PC-3 (cell line): ENCODE measurements around the gene TP53I11. TPM values are rescaled to one million over a fixed set of nuclear protein-coding genes. Genes with fewer than 3 reads are reported as not detected.
A peak's percentile ranks its signal among the peaks of the same experiment; 100 is the strongest.

Source experiments
- ATAC-seq: fragments of 200-7000 bp; cut with Tn5 transposase; 2 replicates; pipeline ENCODE4 v1.9.1; 2020; ENCODE audit warnings: mild to moderate bottlenecking, moderate library complexity
- BruUV-seq: library from RNA; stranded (reverse); fragments of 400-500 nt; replicated peaks from 2 replicates; lab custom pipeline; 2021; lab: Mats Ljungman, UMichigan
- CTCF ChIA-PET: fragments of 300-600 bp; sonication (Branson Sonifier 250); formaldehyde crosslinking; loops from one replicate; lab custom pipeline; 2022; ENCODE audit warnings: antibody characterized with exemption; lab: Charles Lee
- POLR2A ChIA-PET: fragments of 300-600 bp; sonication (Branson Sonifier 250); formaldehyde crosslinking; loops from one replicate; lab custom pipeline; 2022; ENCODE audit warnings: antibody characterized with exemption; ENCODE audit not compliant: unreplicated experiment; lab: Charles Lee
- DNase-seq: peaks from one replicate; pipeline ENCODE4 v3.0.0-alpha.2; 2015
- H2AFZ ChIP-seq: fragments of 300-600 bp; sonication (generic); 2 replicates; pipeline ENCODE4 v1.6.0; 2016; ENCODE audit warnings: antibody characterized with exemption, low read length
- H3F3A ChIP-seq: fragments of 300-600 bp; sonication (generic); one replicate; pipeline ENCODE4 v1.6.0; 2017; ENCODE audit warnings: antibody characterized with exemption, low read length, control low read depth, mild to moderate bottlenecking; ENCODE audit not compliant: unreplicated experiment
- H3K27ac ChIP-seq: fragments of 300-600 bp; sonication (generic); 2 replicates; pipeline ENCODE4 v1.5.1; 2016; ENCODE audit warnings: mild to moderate bottlenecking, low read length
- H3K27me3 ChIP-seq: fragments of 300-600 bp; sonication (generic); 2 replicates; pipeline ENCODE4 v1.6.1; 2016; ENCODE audit warnings: low read length, mixed read lengths
- H3K36me3 ChIP-seq: fragments of 300-600 bp; sonication (generic); 2 replicates; pipeline ENCODE4 v1.6.1; 2016; ENCODE audit warnings: low read depth, mixed run types, low read length, mixed read lengths
- H3K4me1 ChIP-seq: fragments of 300-600 bp; sonication (generic); 2 replicates; pipeline ENCODE4 v1.5.1; 2016; ENCODE audit warnings: low read length; ENCODE audit not compliant: insufficient read depth
- H3K4me2 ChIP-seq: fragments of 300-600 bp; sonication (generic); 2 replicates; pipeline ENCODE4 v1.6.0; 2016; ENCODE audit warnings: low read length
- H3K4me3 ChIP-seq: fragments of 300-600 bp; sonication (generic); 2 replicates; pipeline ENCODE4 v1.5.1; 2016; ENCODE audit warnings: mild to moderate bottlenecking, low read length, mixed read lengths
- H3K79me2 ChIP-seq: fragments of 300-600 bp; sonication (generic); 2 replicates; pipeline ENCODE4 v1.6.1; 2017; ENCODE audit warnings: low read length, mixed read lengths
- H3K9ac ChIP-seq: fragments of 300-600 bp; sonication (generic); 2 replicates; pipeline ENCODE4 v1.6.0; 2016; ENCODE audit warnings: mild to moderate bottlenecking, low read length
- H3K9me2 ChIP-seq: fragments of 300-600 bp; sonication (generic); replicated peaks from 2 replicates; pipeline ENCODE4 v1.6.1; 2016; ENCODE audit warnings: mixed run types, low read length, mixed read lengths
- H3K9me3 ChIP-seq: fragments of 300-600 bp; sonication (generic); 2 replicates; pipeline ENCODE4 v1.6.1; 2016; ENCODE audit warnings: low read length, mixed read lengths
- H4K20me1 ChIP-seq: fragments of 300-600 bp; sonication (generic); 2 replicates; pipeline ENCODE4 v1.6.1; 2016; ENCODE audit warnings: low read length, mixed read lengths
- CTCF ChIP-seq: fragments of 300-600 bp; sonication (generic); conservative IDR thresholded peaks from 2 replicates; pipeline ENCODE4 v1.5.1; 2017; ENCODE audit warnings: antibody characterized with exemption, low read depth, mild to moderate bottlenecking, low read length
- EZH2 ChIP-seq: fragments of 300-600 bp; sonication (generic); IDR thresholded peaks from one replicate; pipeline ENCODE4 v1.6.1; 2017; ENCODE audit warnings: antibody characterized with exemption, mild to moderate bottlenecking, low read length; ENCODE audit not compliant: unreplicated experiment
- EZH2phosphoT487 ChIP-seq: fragments of 300-600 bp; sonication (generic); IDR thresholded peaks from 2 replicates; pipeline ENCODE4 v1.6.1; 2018; ENCODE audit warnings: mild to moderate bottlenecking, antibody characterized with exemption, low read length, borderline replicate concordance
- intact Hi-C: fragments of 100-400 bp; cut with micrococcal nuclease; formaldehyde crosslinking; loops from 2 replicates; pipeline ENCODE4 v1.9.0; 2023
- total RNA-seq: library from RNA; depleted of rRNA; stranded (reverse); fragments of >200 nt; gene quantifications from 2 replicates; pipeline ENCODE4 v1.2.3, GENCODE V29; 2014

Gene TP53I11
- total RNA-seq, 1 experiment from 2014 or later: 30.8 TPM

DNA sequence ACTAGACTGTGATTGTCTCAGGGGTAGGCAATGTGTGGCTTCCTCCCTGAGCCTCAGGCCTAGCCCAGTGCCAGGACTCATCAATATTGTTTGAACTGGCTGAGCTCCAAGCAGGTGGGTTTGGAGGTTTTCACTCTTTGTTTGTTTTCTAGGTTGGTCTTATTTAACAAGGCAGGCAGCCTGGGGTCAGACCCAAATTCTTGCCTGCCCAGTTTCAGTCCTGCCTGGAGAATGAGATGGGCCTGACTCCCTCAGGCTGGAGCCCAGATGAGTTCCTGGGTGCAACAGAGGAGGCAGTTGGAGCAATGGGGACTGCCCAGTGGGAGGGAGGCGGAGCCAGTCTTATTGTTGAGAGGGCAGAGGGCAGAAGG is 28.3 kb upstream of the TP53I11 start:
- DNase-seq: peak; percentile 97
- H3K4me3 ChIP-seq: peak overlapping the region; percentile 54
- no peak overlapping the region for H2AFZ ChIP-seq
- H3K9me2 ChIP-seq: no peaks in the 10 kb centered on the region
- H3K36me3 ChIP-seq: no peaks in the 10 kb centered on the region
- peaks cover 37% of the 10 kb centered on the region for H3K4me1 ChIP-seq
- ATAC-seq: peak; percentile 80
- ChIA-PET CTCF (interaction anchor here (0.8 to 1.7 kb wide), 4 partner anchors 42 to 123 kb away, joined by 4 to 6 read pairs (median 4); no protein-coding TSS in a partner anchor), POLR2A (interaction anchor here (0.6 kb wide), 1 partner anchor 1525 kb away, joined by 3 read pairs; no protein-coding TSS in a partner anchor)
- no peaks in the 10 kb centered on the region for H3F3A ChIP-seq
- intact Hi-C loops: loop anchor here (1.0 kb wide), 1 partner anchor 123 kb away; no protein-coding TSS in a partner anchor
- no peaks in the 10 kb centered on the region for H3K9me3 ChIP-seq
- H3K4me2 ChIP-seq: peak overlapping the region; percentile 86
- BruUV-seq: no TSS peak
- H3K79me2 ChIP-seq: no peaks in the 10 kb centered on the region
- no peaks in the 10 kb centered on the region for H4K20me1 ChIP-seq
- H3K9ac ChIP-seq: peak overlapping the region; percentile 82
- TF ChIP-seq EZH2 (no peak), EZH2phosphoT487 (no peak), CTCF (peak; percentile 22; the same call in 1 of the 2 replicates)
- H3K27me3 ChIP-seq: no peaks in the 10 kb centered on the region
- H3K27ac ChIP-seq: peak overlapping the region; percentile 99

- CTCF ChIA-PET: interaction anchor here (0.8 to 1.7 kb wide), 3 partner anchors 42 to 124 kb away, joined by 4 to 6 read pairs (median 5); no protein-coding TSS in a partner anchor
- Histone ChIP-seq H3K4me3 (no peak overlapping the region; the same call in 1 of the 2 replicates), H3K27ac (peak overlapping the region; percentile 99), H3K4me1 (peaks cover 37% of the 10 kb centered on the region), H3K36me3 (no peaks in the 10 kb centered on the region), H4K20me1 (no peaks in the 10 kb centered on the region), H3K4me2 (peak overlapping the region; percentile 86), H3K9me3 (no peaks in the 10 kb centered on the region), H2AFZ (no peak overlapping the region), H3K79me2 (no peaks in the 10 kb centered on the region), H3K9me2 (no peaks in the 10 kb centered on the region), H3F3A (no peaks in the 10 kb centered on the region), H3K9ac (peak overlapping the region; percentile 47), H3K27me3 (no peaks in the 10 kb centered on the region)
- POLR2A ChIA-PET: interaction anchor here (0.6 kb wide), 1 partner anchor 1526 kb away, joined by 3 read pairs; no protein-coding TSS in a partner anchor
- no peak for ATAC-seq
- intact Hi-C loops: no loop called here
- DNase-seq: no peak
- TF ChIP-seq CTCF (no peak), EZH2phosphoT487 (no peak), EZH2 (no peak)
- BruUV-seq: TSS peak; percentile 40
Observed at GRCh38 chr11:44978274-44978960, 27.7 kb upstream of the TP53I11 start.
